ENCODE measurements around the gene PRR30.
"Not testable (repeated sequence)": the region's sequence is repeated elsewhere in the genome, so short reads cannot be mapped to it uniquely, and the experiment has no call there.

The PRR30 gene

DNA sequence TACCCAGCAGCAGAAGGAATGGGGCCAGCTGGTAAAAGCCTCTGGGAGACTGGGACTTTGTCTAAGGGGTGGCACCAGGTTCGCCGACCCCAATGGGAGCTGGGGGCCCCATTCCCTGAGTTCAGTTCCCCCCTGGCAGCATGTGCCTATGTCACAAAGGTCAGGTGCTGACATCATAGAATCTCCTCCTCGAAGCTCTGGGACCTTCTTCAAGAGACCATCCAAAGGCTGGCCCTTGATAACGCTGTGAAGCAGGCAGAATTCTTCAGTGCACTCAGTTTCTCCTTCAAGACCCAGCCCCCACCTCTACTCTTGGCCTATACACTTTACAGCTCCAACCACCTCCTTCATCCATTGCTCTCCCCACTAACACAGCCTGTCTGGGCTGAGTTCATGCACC is at the start of gene PRR30:
PRR30 (minus strand) TSS at position 101 of the 400 bp plus-strand sequence. CDS start 1,081 bp downstream, outside the sequence.
- DNase-seq, result no peak

DNA sequence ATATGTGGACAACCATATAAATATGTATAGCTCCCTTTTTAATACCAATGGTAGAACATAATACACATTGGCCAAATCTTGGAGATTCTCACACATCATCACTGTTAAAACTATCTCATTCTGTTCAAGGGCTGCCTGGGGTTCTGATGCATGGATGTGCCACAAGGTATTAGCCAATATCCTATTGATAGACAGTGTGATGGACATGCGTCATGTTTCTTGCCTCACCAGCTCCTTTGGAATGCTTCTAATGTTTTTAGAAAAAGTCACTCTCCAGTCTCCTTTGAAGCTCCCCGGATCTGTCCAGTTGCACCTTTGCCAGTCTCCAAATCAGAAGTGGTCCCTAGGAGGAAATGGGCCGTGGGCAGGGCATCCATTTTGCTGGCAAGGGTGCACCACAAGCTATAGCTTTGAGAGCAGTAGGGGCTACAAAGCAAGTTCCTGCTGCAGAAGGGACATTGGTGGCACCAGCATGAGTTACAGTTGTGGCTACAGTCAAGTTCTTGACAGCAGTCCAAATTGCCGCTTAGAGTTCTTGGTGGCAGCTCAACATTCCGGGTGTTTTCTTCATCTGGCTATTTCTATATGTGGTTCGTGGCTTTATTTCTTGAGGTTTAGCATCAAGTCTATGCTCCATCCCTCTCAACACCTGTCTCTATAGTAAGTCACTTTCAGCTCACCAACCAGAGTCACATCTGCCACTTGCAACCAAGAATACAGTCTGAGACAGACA is 47.6 kb upstream of the PRR30 start:
- DNase-seq, result no peak

DNA sequence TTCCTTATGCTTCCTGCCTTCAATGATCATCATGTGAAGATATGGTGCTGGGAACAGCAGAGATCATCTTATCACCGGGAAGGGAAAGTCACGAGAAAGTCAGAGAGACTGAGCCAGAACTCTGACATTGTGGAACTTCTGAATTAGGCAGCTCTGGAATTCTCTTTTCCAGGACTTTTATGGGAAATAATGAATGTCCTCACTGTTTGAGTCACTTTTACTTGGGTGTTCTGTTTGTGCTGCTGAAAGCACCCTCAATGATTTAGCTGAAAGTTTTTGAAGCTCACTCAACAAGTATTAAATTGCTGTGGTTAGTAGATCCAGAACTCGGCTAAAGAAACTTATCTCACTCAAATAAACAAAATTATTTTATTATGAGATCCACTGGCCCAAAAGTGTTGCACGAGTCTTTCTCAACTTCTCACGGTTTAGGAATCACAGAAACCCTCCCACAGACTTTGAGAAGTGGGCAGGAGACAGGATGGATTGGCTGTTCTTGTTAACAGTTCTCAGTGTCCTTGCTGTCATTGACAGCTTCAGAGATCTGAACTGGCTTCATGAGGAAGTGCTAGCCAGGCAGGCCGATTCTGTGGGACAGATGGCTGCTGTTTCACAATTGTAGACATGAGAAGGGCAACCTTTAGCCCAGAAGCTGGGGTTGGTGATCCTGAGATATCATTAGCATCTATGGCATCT is 46.3 kb upstream of the PRR30 start:
- DNase-seq, result peak in 1 of 2 experiments; percentile 43

DNA sequence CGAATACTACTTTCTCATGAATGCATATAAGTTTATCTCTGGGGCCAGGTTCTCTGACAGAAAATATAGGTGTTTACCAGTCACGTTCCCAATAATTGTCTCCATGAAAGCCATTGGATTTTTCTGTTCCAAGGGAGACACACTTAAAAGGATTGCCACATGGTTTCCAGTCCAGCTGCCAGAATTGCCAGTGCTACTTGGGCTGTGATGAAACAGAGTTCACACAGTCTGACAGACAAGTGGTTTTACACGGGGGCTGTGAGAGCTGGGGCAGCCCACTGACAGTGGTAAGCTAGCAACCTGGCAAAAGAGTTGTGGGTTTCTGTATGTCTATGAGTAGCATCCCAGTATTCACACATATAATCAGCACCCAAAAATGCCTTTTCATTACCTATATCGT is 44.9 kb upstream of the PRR30 start:
- DNase-seq, result no peak

DNA sequence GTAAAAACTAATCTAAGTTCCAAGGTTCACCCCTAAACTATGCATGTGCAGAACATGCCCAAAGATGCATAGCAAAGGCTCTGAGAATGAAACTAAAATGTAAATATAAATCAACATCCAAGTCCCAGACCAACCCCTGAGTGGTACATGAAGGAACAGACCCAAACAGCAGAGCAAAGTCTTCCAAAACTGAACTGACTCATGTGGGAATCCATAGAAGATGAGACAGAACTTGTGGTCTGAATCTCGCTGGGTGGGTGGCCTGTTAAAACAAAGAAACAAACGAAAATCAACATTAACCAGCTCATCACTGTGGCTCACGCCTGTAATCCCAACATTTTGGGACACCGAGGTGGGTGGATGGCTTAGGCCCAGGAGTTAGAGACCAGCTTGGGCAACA is 43.1 kb upstream of the PRR30 start:
- no peak for DNase-seq

DNA sequence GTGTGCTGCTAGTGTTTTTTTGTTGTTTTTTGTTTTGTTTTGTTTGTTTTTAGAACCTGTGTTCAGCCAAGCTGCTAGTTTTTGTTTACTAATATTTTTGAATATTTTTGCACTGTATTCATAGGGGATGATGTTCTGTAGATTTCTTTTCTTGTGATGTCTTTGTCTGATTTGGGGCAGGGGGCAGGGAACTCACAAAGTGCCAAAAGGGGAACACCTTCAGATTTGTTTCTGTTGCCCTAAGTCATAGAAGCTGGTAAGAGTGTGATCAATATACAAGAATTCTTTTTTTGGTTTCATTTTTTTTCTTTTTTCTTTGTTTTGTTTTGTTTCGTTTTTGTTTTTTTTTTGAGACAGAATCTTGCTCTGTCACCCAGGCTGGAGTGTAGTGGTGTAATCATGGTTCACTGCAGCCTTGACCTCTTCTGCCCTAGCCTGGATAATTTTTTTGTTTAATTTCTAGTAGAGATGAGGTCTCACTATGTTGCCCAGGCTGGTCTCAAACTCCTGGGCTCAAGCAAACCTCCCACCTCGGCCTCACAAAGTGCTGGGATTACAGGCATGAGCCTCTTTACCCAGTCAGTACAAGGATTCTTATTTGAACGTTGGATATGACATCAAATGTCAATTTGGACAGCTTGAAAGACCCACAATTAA is 40.3 kb upstream of the PRR30 start:
- no peak for DNase-seq

DNA sequence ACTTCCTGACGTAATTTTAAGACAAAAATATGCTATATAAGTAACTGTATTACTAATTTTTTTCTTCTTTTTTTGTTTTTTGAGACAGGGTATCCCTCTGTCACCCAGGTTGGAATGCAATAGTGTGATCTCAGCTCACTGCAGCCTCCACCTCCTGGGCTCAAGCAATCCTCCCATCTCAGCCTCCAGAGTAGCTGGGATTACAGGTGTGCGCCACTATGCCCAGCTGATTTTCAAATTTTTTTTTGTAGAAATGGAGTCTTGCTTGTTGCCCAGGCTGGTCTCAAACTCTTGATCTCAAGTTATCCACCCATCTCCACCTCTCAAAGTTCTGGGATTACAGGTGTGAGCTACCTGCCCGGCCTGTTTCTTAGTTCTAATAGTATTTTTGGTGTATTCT is 39.3 kb upstream of the PRR30 start:
- no peak for DNase-seq

DNA sequence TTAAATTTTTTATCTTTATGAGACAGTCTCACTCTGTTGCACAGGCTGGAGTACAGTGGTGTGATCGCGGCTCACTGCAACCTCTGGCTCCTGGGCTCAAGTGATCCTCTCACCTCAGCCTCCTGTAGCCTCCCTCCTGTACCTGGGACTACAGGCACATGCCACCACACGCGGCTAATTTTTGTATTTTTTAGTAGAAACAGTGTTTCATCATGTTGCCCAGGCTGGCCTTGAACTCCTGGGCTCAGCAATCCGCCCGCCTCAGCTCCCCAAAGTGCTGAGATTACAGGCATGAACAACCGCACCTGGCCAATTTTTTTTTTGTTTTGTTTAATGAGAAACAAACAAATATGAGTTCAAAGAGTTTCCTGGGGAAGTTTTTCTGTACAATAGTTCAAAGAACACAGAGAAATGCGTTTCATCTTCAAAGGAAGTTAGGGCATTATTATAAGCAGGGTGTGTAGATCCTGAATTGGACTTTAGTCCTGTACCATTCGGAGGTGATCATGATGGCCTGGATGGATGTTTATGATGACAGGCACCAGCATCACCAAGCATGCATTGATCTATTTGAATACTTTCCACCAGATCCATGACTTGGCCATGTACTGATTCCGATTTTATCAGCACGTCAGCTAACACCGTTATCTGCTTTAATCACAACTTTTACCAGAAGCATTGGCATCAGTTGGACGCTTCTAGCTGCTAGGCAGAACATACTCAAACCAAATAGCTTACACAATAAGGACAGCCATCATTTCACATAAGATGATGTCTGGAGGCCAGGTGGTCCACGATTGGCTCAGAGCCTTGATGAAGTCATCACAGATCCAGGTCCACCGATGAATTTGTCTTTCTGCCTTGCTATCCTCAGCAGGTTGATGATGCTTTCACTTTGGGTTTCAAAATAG is 38.5 kb upstream of the PRR30 start:
- DNase-seq, result no peak

DNA sequence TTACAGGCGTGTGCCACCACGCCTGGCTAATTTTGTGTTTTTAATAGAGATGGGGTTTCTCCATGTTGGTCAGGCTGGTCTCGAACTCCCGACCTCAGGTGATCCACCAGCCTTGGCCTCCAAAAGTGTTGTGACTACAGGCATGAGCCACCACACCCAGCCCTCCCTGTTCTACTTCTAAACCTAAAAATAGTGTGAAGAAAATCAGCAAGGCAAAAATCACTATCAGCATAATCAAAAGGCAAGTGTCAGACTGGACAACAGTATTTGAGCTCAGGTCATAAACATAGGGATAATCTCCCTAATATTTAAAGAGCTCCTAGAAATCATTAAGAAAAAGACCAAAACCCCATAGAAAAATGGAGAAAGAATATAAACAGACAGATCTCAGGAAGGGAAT is 36.6 kb upstream of the PRR30 start:
- DNase-seq, result not testable (repeated sequence)

DNA sequence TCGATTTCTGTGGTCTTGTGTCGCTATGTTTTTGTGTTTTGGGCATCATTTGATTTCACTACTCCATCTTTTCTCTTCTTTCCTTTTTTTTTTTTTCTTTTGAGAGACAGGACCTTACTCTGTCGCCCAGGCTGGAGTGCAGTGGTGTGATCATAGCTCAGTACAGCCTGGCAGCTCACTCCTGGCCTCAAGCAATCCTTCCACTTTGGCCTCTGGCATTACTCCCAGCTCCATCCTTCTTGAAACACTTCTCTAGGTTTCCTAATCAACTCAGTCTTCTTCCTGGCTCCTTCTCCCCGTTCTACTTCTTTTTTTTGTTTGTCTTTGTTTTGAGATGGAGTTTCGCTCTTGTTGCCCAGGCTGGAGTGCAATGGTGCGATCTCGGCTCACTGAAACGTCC is 36.1 kb upstream of the PRR30 start:
- no peak for DNase-seq

DNA sequence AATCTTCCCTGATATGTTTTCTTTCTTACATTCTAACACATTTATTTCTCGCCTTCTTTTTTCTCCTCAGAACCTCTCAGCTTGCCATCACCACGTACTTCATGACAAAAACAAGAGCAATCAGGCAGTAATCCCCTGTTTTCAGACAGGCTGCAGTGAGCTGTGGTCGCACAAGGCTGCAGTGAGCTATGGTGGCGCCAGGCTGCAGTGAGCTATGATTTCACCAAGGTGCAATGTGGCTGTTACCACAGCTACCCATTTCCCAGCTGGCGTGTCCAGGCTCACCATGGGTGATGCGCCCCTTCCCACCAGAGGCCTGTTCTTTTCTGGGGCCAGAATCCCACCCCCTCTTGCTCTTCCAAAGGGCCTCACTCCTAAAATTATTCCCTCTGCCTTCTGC is 35.4 kb upstream of the PRR30 start:
- no peak for DNase-seq

DNA sequence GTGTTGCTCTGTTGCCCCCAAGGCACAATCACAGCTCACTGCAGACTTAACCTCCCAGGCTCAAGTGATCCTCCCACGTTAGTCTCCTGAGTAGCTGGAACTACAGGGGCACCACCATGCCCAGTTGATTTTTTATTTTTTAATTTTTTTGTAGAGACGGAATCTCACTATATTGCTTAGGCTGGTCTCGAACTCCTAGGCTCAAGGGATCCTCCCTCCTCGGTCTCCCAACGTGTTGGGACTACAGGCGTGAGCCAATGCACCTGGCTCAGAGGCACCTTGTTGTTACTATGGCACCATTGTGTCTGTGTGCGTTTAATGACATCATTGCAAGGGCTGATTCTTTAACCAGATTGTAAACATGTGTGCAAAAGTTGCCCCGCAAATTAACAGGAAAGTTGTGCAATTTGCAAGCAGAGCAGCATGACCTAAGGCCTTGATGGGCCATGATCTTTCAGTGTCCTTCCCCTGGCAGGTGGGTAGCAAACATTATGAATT is 32.2 kb upstream of the PRR30 start:
- no peak for DNase-seq

DNA sequence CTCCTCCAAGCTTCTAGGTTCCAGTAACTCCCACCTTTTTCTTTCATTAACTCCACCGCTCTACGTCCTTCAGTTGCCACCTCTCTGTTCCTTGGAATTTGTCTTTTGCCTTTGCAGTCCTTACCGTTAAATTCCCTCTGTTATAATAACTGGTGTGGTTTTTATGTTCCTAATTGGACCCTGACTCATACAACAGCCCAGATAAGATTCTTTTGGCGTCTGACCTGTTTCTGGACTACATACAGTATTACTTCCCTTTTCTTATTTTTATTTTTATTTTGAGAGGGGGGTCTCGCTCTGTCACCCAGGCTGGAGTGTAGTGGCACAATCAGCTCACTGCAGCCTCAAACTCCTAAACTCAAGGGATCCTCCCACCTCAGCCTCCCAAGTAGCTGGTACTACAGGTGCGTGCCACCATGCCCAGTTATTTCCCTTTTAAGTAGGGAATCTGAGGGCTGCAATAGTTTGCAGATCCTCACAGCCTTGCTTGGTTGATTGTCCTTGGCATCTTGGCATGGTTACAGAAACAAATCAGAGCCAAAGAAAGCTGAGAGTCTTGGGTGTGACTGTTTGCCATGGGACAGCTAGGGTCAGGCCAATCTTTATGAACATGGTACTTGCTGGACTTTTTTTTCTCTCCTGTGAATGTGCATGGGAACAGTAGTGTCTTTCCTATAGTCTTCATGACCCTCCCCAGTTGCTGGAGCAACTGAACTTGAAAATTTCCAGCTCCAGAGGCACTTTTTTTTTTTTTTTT is 31.5 kb upstream of the PRR30 start:
- DNase-seq, result no peak

DNA sequence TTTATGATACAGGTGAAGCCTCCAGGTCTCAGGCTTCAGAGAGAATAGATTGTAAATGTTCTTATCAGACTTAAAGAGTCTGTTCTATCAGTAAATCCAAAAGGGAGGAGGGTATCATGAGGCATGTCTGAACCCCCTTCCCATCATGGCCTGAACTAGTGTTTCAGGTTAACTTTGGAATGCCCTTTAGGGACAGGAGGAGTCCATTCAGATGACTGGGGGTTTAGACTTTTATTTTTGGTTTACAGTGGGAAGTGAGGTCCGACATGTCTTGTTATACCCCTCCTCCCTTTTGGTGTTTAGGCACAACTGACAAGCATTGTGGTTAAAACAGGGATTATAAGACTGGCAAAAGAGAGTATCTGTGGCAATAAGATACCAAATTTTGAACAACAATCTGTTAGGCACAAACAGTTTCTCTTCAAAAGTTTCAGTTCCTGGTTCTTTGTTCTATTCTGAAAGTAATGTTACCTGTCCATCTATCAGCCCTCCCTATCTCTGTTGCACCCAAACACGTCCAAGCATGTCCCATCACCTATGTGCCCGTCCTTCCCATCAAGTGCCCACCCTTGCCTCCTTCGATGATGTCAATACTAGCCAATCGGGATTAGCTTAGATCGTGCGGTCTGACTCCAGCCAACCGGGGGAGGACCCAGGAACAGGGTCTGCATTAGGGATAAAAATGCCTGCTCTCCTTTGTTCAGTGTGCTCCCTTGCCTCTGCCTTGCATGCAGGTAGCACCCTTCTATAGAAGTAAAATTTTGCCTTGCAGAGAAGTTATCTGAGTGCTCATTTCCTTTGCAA is 26.0 kb upstream of the PRR30 start:
- DNase-seq, result no peak

DNA sequence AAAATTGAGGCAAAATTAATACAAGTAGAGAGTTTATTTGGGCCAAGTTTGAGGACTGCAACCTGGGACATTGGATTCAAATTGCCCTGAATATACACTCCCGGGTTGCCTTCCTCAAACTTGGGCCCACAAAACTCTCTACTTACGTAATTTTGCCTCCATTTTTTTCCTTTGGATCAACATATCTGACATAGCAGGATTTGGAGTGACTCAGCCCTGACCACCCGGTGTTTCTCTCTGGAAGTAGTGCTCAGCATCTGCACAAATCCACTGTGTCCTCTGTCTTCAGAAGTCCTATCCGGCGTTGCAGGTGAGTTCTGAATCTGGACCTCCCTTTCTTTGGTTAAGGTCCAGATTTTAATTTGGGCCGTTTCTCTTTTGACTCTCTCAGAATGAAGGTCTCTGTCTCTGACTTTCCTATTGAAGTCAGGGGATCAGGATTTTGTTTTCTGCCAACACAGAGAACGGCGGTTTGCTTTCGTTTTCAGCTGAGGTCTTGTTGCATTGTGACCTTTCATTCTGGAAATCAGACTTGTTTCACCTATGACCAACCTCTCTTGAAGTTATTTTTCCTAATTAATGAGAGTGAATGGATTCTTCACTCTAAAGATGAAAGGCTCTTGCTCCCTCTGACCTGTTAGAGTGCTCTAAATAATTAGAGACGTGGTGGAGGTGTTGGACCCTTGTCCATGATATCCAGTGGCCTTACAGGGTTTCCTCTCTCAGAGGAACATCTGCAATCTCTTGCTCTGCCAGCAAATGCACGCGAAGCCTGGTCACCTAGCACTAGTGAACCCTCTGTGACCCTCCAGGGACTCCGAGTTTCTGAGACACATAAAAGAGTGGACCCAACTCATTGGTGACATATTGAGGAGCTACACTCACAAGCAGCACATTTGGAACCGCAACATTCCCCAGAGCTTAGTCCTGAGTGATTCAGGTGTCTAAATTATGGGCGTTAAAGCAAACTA is 23.2 kb upstream of the PRR30 start:
- DNase-seq, result no peak

DNA sequence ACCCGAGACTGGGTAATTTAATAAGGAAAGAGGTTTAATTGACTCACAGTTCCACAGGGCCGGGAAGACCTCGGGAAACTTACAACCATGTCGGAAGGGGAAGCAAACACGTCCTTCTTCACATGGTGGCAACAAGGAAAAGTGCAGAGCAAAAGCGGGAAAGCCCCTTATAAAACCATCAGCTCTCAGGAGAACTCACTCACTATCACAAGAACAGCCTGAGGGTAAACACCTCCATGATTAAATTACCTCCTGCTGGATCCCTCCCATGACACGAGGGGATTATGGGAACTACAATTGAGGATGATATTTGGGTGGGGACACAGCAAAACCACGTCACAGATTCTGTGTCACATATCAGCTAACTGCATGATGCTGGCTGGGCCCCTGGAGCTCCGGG is 21.0 kb upstream of the PRR30 start:
- DNase-seq, result no peak

DNA sequence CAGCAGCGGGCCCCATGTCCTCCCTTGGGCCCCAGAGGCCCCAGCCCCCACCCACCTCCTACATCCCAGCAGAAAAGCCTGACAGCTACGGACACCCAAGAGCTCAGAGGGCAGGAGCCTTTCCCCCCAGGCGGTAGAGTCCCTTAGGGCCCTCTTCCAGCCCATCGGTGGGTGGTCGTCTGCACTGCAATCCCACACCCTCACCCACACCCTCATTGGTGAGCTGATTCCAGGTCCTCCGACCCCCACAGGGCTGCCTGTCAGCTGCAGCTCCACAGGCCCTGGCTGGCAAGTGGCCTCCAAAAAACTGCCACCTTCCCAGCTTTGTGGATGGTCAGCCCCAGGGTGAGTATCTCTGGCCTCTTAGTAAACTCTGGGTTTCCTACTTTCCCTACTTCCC is 20.1 kb upstream of the PRR30 start:
- DNase-seq, result no peak

DNA sequence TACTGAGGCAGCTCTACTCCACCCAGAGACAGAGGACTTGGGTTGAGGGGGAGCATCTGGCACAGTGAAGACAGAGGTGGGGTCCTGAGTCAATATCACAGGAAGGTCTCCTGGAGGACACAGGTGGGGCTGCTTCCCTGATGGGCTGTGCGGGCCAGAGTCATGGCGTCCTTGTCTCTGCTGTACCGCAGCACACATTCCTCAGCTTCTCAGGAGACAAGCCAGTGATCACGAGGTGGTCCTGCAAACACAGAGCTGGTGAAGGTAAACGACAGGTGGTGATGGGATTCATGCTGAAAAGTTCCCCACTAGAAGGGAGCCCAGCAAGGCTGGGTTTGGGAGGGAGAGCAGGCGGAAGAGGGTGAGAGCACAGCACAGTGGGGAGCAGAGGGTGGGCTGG is 19.3 kb upstream of the PRR30 start:
- DNase-seq, result no peak

DNA sequence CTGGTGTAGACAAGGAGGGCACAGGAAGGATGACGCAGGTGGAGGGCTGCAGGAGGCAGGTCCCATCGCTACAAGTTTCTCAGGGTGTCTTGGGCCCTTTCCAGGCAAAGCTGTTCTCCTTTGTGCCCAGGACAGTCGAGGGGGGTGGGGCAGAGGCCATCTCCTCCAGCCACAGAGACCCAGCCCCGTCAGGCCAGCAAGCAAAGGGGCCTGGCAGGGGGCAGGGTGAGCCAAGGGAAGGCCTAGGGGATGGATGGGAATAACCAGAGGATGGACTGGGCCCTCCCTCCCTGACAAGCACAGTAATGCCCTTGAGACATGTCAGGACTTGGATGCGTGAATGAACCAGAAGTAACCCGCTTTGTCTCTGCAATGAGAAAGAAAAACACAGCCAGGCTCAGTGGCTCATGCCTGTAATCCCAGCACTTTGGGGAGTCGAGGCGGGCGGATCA is 15.9 kb upstream of the PRR30 start:
- no peak for DNase-seq

DNA sequence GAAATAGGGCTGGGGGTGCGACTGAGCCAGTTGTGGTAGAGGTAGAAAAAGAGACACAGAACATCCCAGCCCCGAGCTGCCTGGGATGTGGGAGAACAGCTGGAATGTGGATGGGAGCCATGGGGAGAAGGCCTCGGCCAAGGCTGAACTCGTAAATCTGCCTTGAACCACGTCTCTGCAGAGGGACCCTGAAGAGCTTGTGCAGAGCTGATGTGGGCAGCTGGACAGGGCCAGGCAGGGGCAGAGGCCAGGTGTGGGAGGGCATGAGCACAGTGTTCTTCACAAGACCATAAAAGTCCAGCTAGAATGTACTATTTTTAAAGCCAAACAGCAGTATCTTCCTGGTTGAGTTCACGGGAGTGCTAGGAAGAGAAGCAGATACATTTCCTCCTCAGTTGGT is 15.3 kb upstream of the PRR30 start:
- no peak for DNase-seq

All from NCI-H446 (cell line).